ENCODE data around the gene SLC6A8. TPM values are rescaled to one million over a fixed set of nuclear protein-coding genes. Genes with fewer than 3 reads are reported as not detected.

SLC6A8 gene
- total RNA-seq, 4 donors from 2014 or later = 4.0 to 8.0 (median 6.1) TPM

DNA sequence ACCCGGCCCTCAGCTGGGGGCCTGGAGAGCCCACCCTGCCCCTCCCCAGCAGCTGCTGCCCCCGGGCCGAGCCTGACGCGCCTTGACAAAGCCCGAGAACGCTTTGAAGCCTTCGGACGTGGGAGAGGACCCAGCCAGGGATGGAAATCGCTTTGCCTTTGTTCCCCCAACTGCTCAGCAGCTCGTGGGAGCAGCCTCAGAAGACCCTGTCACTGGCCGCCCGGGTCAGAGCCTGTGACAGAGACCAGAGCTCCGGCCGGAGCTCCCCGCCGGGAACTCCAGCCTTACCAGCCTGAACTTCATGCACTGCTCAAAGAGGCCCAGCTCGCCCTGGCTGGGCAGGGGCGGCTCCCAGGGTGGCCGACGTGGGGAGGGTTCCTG lies 2.6 kb upstream of the SLC6A8 start:
- 64% methylated on average over 4 of the region's 21 CpGs; no CpG with 5 or more reads in 1 of the 2 donors for WGBS, 2 donors
- DNase-seq = no peak
- Histone ChIP-seq H3K27ac (no peak overlapping the region), H3K27me3 (no peaks in the 10 kb centered on the region), H3K4me1 (peaks cover 0 to 4% of the 10 kb centered on the region in 2 donors), H3K4me3 (replicated peaks in 1 of 3) (no peak overlapping the region), H3K36me3 (no peaks in the 10 kb centered on the region), H3K9me3 (no peaks in the 10 kb centered on the region)
- TF ChIP-seq, protein P1, sequence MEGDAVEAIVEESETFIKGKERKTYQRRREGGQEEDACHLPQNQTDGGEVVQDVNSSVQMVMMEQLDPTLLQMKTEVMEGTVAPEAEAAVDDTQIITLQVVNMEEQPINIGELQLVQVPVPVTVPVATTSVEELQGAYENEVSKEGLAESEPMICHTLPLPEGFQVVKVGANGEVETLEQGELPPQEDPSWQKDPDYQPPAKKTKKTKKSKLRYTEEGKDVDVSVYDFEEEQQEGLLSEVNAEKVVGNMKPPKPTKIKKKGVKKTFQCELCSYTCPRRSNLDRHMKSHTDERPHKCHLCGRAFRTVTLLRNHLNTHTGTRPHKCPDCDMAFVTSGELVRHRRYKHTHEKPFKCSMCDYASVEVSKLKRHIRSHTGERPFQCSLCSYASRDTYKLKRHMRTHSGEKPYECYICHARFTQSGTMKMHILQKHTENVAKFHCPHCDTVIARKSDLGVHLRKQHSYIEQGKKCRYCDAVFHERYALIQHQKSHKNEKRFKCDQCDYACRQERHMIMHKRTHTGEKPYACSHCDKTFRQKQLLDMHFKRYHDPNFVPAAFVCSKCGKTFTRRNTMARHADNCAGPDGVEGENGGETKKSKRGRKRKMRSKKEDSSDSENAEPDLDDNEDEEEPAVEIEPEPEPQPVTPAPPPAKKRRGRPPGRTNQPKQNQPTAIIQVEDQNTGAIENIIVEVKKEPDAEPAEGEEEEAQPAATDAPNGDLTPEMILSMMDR (IDR thresholded peaks at IDR 0.05) = no peak
- no peak for TF ChIP-seq POLR2A (IDR thresholded peaks at IDR 0.05)
- intact Hi-C loops (cut with DNase I) = no loop called here

DNA sequence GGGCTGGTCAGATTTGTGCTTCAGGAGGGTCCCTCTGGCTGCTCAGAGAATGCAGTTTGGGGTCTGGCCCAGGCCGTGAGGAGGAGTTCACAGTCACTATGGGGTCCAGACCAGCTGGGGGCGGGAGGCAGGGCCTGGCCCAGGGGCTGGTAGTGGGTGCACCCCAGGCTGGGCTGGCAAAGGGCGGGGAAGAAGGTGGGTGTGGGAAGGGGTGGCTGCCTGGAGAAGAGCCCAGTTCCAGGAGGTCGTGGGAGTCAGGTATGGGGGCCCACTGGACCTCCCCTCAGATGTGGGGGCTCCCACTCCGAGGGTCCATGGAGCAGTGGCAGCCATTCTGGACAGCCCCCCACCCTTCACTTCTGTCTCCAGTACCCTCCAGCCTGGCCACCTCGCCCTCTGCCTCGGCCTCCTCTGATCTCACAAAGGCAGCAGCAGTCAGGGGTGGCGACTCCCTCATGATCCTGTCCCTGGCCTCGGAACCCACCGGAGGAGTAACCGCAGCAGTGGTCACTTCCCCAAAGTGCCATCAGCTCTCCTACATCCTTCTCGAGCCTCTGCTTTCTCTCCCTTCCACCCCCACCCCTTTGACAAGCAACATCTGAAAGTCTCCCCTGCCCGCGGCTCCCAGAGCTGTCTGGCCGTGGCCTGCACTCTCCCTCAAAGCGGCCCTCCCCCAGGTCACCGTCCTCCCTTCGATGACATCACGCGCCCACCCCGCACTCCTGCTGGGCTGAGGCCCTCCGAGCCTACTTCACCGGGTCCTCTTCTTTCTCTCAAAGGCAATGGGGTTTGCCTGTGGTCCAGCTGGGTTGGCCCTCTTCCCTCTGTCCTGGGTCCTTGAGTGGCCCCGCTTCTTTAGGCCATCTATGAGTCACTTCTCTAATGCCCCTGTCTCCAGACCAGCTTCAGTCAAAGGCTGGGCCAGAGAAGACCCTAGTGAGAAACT lies 1.7 kb upstream of the SLC6A8 start:
- Histone ChIP-seq H3K9me3 (no peaks in the 10 kb centered on the region), H3K27ac (no peak overlapping the region)
- WGBS, 2 donors = 75 to 77% methylated on average over 6 to 9 of the region's 24 CpGs

GRCh38 chrX:153686711-153687110 lies 1.0 kb upstream of the SLC6A8 start:
- H3K36me3 ChIP-seq = no peaks in the 10 kb centered on the region
- no peak overlapping the region for H3K4me3 ChIP-seq (replicated peaks in 1 of 3)
- H3K9me3 ChIP-seq = no peaks in the 10 kb centered on the region
- H3K27ac ChIP-seq = no peak overlapping the region
- WGBS, 2 donors = 59% methylated on average over 6 of the region's 9 CpGs; no CpG with 5 or more reads in 1 of the 2 donors
- no peaks in the 10 kb centered on the region for H3K27me3 ChIP-seq
- peaks cover 0 to 4% of the 10 kb centered on the region in 2 donors for H3K4me1 ChIP-seq
- TF ChIP-seq, protein P1 (IDR thresholded peaks at IDR 0.05) = no peak
- TF ChIP-seq POLR2A (IDR thresholded peaks at IDR 0.05) = no peak
- DNase-seq = no peak
- intact Hi-C loops (cut with DNase I) = no loop called here

More for the DNA sequence above, 1.7 kb upstream of the SLC6A8 start:
- intact Hi-C loops (cut with DNase I) = no loop called here
- TF ChIP-seq, protein P1 (IDR thresholded peaks at IDR 0.05) = no peak
- TF ChIP-seq POLR2A (IDR thresholded peaks at IDR 0.05) = no peak
- no peaks in the 10 kb centered on the region for H3K27me3 ChIP-seq
- peaks cover 0 to 4% of the 10 kb centered on the region in 2 donors for H3K4me1 ChIP-seq
- no peaks in the 10 kb centered on the region for H3K36me3 ChIP-seq
- no peak overlapping the region for H3K4me3 ChIP-seq (replicated peaks in 1 of 3)
- DNase-seq = no peak

DNA sequence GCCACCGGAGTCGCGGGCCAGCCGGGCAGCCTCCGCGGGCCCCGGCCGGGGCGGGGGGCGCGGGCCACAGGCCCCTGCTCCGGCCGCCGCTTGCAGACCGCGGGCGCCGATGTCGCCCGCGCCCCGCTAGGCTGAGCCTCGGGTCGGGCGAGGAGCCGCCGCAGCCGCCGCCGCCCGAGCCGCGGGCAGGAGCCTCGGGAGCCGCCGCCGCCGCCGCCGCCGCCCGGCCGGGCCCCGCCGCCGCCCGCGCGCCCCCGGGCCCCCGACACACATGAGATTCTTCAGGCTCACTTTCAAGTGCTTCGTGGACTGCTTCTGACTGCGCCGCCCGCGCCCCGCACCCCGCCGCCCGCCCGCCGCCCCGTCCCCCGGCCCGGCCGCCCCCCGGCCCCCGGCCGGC lies 345 bp downstream of the SLC6A8 start:
- peaks cover 0 to 4% of the 10 kb centered on the region in 2 donors for H3K4me1 ChIP-seq
- no CpG with 5 or more reads among the region's 69 CpGs for WGBS, 2 donors
- H3K4me3 ChIP-seq (replicated peaks in 1 of 3) = no peak overlapping the region
- intact Hi-C loops (cut with DNase I) = no loop called here
- H3K27ac ChIP-seq = no peak overlapping the region
- no peak for DNase-seq
- H3K36me3 ChIP-seq = no peaks in the 10 kb centered on the region
- no peaks in the 10 kb centered on the region for H3K27me3 ChIP-seq
- TF ChIP-seq, protein P1 (IDR thresholded peaks at IDR 0.05) = no peak
- no peak for TF ChIP-seq POLR2A (IDR thresholded peaks at IDR 0.05)
- no peaks in the 10 kb centered on the region for H3K9me3 ChIP-seq

GRCh38 chrX:153688506-153688905 lies 780 bp downstream of the SLC6A8 start:
- Histone ChIP-seq H3K4me3 (replicated peaks in 1 of 3) (peak overlapping the region in 1 of 3 donors; percentile 26), H3K9me3 (no peaks in the 10 kb centered on the region), H3K27ac (no peak overlapping the region), H3K27me3 (no peaks in the 10 kb centered on the region), H3K36me3 (no peaks in the 10 kb centered on the region), H3K4me1 (peaks cover 0 to 4% of the 10 kb centered on the region in 2 donors)
- no peak for TF ChIP-seq POLR2A (IDR thresholded peaks at IDR 0.05)
- TF ChIP-seq, protein P1 (IDR thresholded peaks at IDR 0.05) = no peak
- intact Hi-C loops (cut with DNase I) = no loop called here
- 3% methylated on average over 17 of the region's 57 CpGs; no CpG with 5 or more reads in 1 of the 2 donors for WGBS, 2 donors
- DNase-seq = no peak
